MM.1S (cell line): ENCODE results near the gene NTM.

Experiments used
- DNase-seq: peaks from one replicate; pipeline ENCODE4 v3.0.0-alpha.2; 2015
- H2AFZ ChIP-seq: fragments of 300-600 bp; sonication (generic); 2 replicates; pipeline ENCODE4 v1.6.0; 2016; ENCODE audit warnings: antibody characterized with exemption, low read length
- H3F3A ChIP-seq: fragments of 300-600 bp; sonication (generic); 2 replicates; pipeline ENCODE4 v1.6.1; 2016; ENCODE audit warnings: mild to moderate bottlenecking, antibody characterized with exemption, low read length, moderate library complexity, mixed read lengths; ENCODE audit not compliant: insufficient read depth
- H3K27ac ChIP-seq: fragments of 300-600 bp; sonication (generic); 2 replicates; pipeline ENCODE4 v1.5.1; 2016; ENCODE audit warnings: mild to moderate bottlenecking, low read length
- H3K27me3 ChIP-seq: fragments of 300-600 bp; sonication (generic); replicated peaks from 2 replicates; pipeline ENCODE4 v1.6.0; 2016; ENCODE audit warnings: low read length; ENCODE audit not compliant: insufficient read depth
- H3K36me3 ChIP-seq: fragments of 300-600 bp; sonication (generic); replicated peaks from 2 replicates; pipeline ENCODE4 v1.6.1; 2016; ENCODE audit warnings: mild to moderate bottlenecking, low read length, mixed read lengths; ENCODE audit not compliant: insufficient read depth
- H3K4me1 ChIP-seq: fragments of 300-600 bp; sonication (generic); 2 replicates; pipeline ENCODE4 v1.6.1; 2016; ENCODE audit warnings: low read length, mixed read lengths
- H3K4me2 ChIP-seq: fragments of 300-600 bp; sonication (generic); 2 replicates; pipeline ENCODE4 v1.6.0; 2016; ENCODE audit warnings: low read depth, low read length
- H3K4me3 ChIP-seq: fragments of 300-600 bp; sonication (generic); 2 replicates; pipeline ENCODE4 v1.5.1; 2016; ENCODE audit warnings: low read length, mixed read lengths
- H3K79me2 ChIP-seq: fragments of 300-600 bp; sonication (generic); 2 replicates; pipeline ENCODE4 v1.6.1; 2016; ENCODE audit warnings: mixed run types, low read length, mixed read lengths
- H3K9ac ChIP-seq: fragments of 300-600 bp; sonication (generic); 2 replicates; pipeline ENCODE4 v1.6.1; 2016; ENCODE audit warnings: low read length, mixed read lengths
- H3K9me2 ChIP-seq: fragments of 300-600 bp; sonication (generic); replicated peaks from 2 replicates; pipeline ENCODE4 v1.6.1; 2016; ENCODE audit warnings: mild to moderate bottlenecking, low read length, mixed read lengths; ENCODE audit not compliant: insufficient read depth
- H3K9me3 ChIP-seq: fragments of 300-600 bp; sonication (generic); replicated peaks from 2 replicates; pipeline ENCODE4 v1.6.1; 2016; ENCODE audit warnings: mild to moderate bottlenecking, low read length, mixed read lengths; ENCODE audit not compliant: insufficient read depth
- H4K20me1 ChIP-seq: fragments of 300-600 bp; sonication (generic); 2 replicates; pipeline ENCODE4 v1.6.1; 2016; ENCODE audit warnings: mild to moderate bottlenecking, low read length, moderate library complexity, mixed read lengths; ENCODE audit not compliant: insufficient read depth
- EZH2 ChIP-seq: fragments of 300-600 bp; sonication (generic); optimal IDR thresholded peaks from 2 replicates; pipeline ENCODE3; 2017; ENCODE audit warnings: low read depth, mild to moderate bottlenecking, antibody characterized with exemption, low read length, mixed read lengths
- EZH2phosphoT487 ChIP-seq: fragments of 300-600 bp; sonication (generic); IDR thresholded peaks from 2 replicates; pipeline ENCODE4 v1.6.1; 2018; ENCODE audit warnings: antibody characterized with exemption, low read length
- TF ChIP-seq, protein P1 (sequence below): fragments of 300-600 bp; sonication (generic); IDR thresholded peaks from 2 replicates; pipeline ENCODE4 v1.5.1; 2016; ENCODE audit warnings: antibody characterized with exemption, low read length, mixed read lengths

Gene NTM

GRCh38 chr11:131616481-131617140, 246.2 kb downstream of the NTM start:
- H4K20me1 ChIP-seq = no peaks in the 10 kb centered on the region
- H3K4me1 ChIP-seq = no peaks in the 10 kb centered on the region
- TF ChIP-seq, protein P1, sequence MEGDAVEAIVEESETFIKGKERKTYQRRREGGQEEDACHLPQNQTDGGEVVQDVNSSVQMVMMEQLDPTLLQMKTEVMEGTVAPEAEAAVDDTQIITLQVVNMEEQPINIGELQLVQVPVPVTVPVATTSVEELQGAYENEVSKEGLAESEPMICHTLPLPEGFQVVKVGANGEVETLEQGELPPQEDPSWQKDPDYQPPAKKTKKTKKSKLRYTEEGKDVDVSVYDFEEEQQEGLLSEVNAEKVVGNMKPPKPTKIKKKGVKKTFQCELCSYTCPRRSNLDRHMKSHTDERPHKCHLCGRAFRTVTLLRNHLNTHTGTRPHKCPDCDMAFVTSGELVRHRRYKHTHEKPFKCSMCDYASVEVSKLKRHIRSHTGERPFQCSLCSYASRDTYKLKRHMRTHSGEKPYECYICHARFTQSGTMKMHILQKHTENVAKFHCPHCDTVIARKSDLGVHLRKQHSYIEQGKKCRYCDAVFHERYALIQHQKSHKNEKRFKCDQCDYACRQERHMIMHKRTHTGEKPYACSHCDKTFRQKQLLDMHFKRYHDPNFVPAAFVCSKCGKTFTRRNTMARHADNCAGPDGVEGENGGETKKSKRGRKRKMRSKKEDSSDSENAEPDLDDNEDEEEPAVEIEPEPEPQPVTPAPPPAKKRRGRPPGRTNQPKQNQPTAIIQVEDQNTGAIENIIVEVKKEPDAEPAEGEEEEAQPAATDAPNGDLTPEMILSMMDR = no peak
- no peak for TF ChIP-seq EZH2phosphoT487
- no peak for DNase-seq
- H3K4me2 ChIP-seq = no peak overlapping the region
- no peaks in the 10 kb centered on the region for H3K9me2 ChIP-seq
- no peaks in the 10 kb centered on the region for H3K36me3 ChIP-seq
- H3K27me3 ChIP-seq = no peaks in the 10 kb centered on the region
- no peaks in the 10 kb centered on the region for H3F3A ChIP-seq
- H3K79me2 ChIP-seq = no peaks in the 10 kb centered on the region
- H3K4me3 ChIP-seq = no peak overlapping the region
- no peak overlapping the region for H3K27ac ChIP-seq
- H2AFZ ChIP-seq = no peak overlapping the region
- no peaks in the 10 kb centered on the region for H3K9me3 ChIP-seq
- no peak overlapping the region for H3K9ac ChIP-seq

DNA sequence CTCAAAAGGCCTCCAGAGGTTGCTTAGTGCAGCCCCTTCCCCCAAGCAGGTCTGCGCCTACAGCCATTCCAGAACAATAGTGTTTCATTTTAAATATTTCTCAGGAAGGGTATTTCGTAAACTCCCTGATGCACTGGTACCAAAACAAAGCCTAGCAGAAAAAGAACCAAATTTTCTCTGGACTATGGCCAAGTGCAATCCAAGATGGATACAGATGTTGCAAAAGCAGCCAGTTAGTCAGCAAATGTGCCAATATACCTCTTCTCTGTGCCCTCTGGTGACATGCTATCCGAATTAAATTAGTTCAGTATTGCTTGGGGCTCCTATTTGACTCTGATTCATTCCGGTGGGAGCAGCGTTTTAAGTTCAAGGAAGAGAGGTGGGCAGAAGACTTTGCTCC, 247.8 kb downstream of the NTM start:
- no peak overlapping the region for H3K9ac ChIP-seq
- H3K4me1 ChIP-seq = no peaks in the 10 kb centered on the region
- H2AFZ ChIP-seq = no peak overlapping the region
- H3K27ac ChIP-seq = no peak overlapping the region
- H3K36me3 ChIP-seq = no peaks in the 10 kb centered on the region
- H3K4me2 ChIP-seq = no peak overlapping the region
- H3K9me2 ChIP-seq = no peaks in the 10 kb centered on the region
- no peaks in the 10 kb centered on the region for H4K20me1 ChIP-seq
- TF ChIP-seq EZH2phosphoT487 (no peak), EZH2 (no peak)
- TF ChIP-seq, protein P1 = no peak
- no peak overlapping the region for H3K4me3 ChIP-seq
- H3K79me2 ChIP-seq = no peaks in the 10 kb centered on the region
- no peaks in the 10 kb centered on the region for H3K27me3 ChIP-seq
- H3K9me3 ChIP-seq = no peaks in the 10 kb centered on the region
- DNase-seq = no peak
- no peaks in the 10 kb centered on the region for H3F3A ChIP-seq

- H3K9me3 ChIP-seq = no peaks in the 10 kb centered on the region
- TF ChIP-seq, protein P1 = no peak
- no peak for TF ChIP-seq EZH2
- no peak for TF ChIP-seq EZH2phosphoT487
- H3K4me2 ChIP-seq = no peak overlapping the region
- H3K4me1 ChIP-seq = no peaks in the 10 kb centered on the region
- no peaks in the 10 kb centered on the region for H3K79me2 ChIP-seq
- no peak overlapping the region for H2AFZ ChIP-seq
- H3F3A ChIP-seq = no peaks in the 10 kb centered on the region
- no peaks in the 10 kb centered on the region for H3K27me3 ChIP-seq
- H3K9me2 ChIP-seq = no peaks in the 10 kb centered on the region
- no peak for DNase-seq
- no peak overlapping the region for H3K9ac ChIP-seq
- H3K4me3 ChIP-seq = no peak overlapping the region
- H3K27ac ChIP-seq = no peak overlapping the region
- H3K36me3 ChIP-seq = no peaks in the 10 kb centered on the region
- H4K20me1 ChIP-seq = no peaks in the 10 kb centered on the region
These were observed 251.8 kb downstream of the NTM start for GRCh38 chr11:131622193-131622592.
